ENCODE results near the gene LCOR. TPM values are rescaled to one million over a fixed set of nuclear protein-coding genes. Genes with fewer than 3 reads are reported as not detected.

LCOR gene
- total RNA-seq, 1 experiment from 2014 or later = 42.1 TPM

DNA sequence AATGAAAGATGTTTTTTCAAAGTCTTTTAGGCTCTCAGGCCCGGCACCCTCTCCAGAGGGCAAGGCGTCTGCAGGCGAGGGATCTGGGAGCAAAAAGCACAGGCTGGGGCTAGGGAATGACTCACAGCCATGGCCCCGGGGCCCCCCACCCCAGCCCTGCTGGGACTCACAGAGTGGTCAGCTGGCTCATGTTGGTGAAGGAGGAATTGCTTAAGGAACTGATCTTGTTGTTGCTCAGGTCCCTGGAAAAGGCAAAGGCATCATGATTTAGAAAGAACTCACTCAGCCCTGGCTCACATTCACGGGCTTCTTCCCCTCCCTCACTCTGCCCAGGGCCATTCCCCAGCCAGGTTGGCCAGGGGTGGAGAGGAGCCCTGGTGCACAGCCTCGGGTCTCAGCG is 202.2 kb downstream of the LCOR start:
- no peak overlapping the region for H2AK5ac ChIP-seq (ENCODE audit: insufficient read length, low read length)
- H3K79me2 ChIP-seq (ENCODE audit: insufficient read depth, low read length) = no peaks in the 10 kb centered on the region
- no peaks in the 10 kb centered on the region for H3K23me2 ChIP-seq (ENCODE audit: insufficient read length, low read depth, low read length, poor library complexity, severe bottlenecking)
- H4K5ac ChIP-seq (ENCODE audit: insufficient read length, low read depth, low read length) = no peak overlapping the region
- WGBS (ENCODE audit: extremely low coverage, insufficient read length, low lambda C conversion rate) = no CpG with 5 or more reads among the region's 7 CpGs
- H3K56ac ChIP-seq (ENCODE audit: insufficient read length, low read depth, low read length) = no peak overlapping the region
- no peaks in the 10 kb centered on the region for H3K79me1 ChIP-seq (ENCODE audit: insufficient read depth, low read depth, low read length, poor library complexity, severe bottlenecking)
- no peaks in the 10 kb centered on the region for H3K9me3 ChIP-seq (ENCODE audit: control insufficient read depth, low read depth, low read length)
- H2BK12ac ChIP-seq (ENCODE audit: insufficient read length, low read depth, low read length) = no peak overlapping the region
- no peak overlapping the region for H4K8ac ChIP-seq (replicated peaks; ENCODE audit: insufficient read length, low read depth, low read length)
- TF ChIP-seq, protein P1, sequence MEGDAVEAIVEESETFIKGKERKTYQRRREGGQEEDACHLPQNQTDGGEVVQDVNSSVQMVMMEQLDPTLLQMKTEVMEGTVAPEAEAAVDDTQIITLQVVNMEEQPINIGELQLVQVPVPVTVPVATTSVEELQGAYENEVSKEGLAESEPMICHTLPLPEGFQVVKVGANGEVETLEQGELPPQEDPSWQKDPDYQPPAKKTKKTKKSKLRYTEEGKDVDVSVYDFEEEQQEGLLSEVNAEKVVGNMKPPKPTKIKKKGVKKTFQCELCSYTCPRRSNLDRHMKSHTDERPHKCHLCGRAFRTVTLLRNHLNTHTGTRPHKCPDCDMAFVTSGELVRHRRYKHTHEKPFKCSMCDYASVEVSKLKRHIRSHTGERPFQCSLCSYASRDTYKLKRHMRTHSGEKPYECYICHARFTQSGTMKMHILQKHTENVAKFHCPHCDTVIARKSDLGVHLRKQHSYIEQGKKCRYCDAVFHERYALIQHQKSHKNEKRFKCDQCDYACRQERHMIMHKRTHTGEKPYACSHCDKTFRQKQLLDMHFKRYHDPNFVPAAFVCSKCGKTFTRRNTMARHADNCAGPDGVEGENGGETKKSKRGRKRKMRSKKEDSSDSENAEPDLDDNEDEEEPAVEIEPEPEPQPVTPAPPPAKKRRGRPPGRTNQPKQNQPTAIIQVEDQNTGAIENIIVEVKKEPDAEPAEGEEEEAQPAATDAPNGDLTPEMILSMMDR (conservative IDR thresholded peaks at IDR 0.05) = no peak
- Mint-ChIP-seq H3K9me3 (no peaks in the 10 kb centered on the region), H3K27ac (no peak overlapping the region; a peak in 1 of 7 replicates), H3K4me1 (peaks cover 52 to 54% of the 10 kb centered on the region in 2 experiments), H3K27me3 (ENCODE audit: low read depth) (peaks cover 17% of the 10 kb centered on the region), H3K4me3 (no peak overlapping the region), H3K36me3 (ENCODE audit: insufficient read depth in 1 of 3, low read depth in 3 of 3) (no peaks in the 10 kb centered on the region)
- H3K14ac ChIP-seq (ENCODE audit: insufficient read depth, low read length) = no peak overlapping the region
- no peak overlapping the region for H2AFZ ChIP-seq (ENCODE audit: low read length)
- H3K27ac ChIP-seq (ENCODE audit: insufficient read length, low read depth, low read length) = no peak overlapping the region
- H2BK120ac ChIP-seq (ENCODE audit: low read depth, low read length, poor library complexity, severe bottlenecking) = no peak overlapping the region
- no peak overlapping the region for H2BK5ac ChIP-seq (ENCODE audit: insufficient read length, low read length)
- H2BK15ac ChIP-seq (ENCODE audit: low read depth, low read length) = no peak overlapping the region
- H4K20me1 ChIP-seq (ENCODE audit: control insufficient read depth, insufficient read depth, insufficient read length) = no peaks in the 10 kb centered on the region
- H3T11ph ChIP-seq (ENCODE audit: low read length) = no peak overlapping the region
- H3K4me1 ChIP-seq (ENCODE audit: insufficient read depth, low read length) = peaks cover 3% of the 10 kb centered on the region; the same call in 1 of the 2 replicates
- H3K9ac ChIP-seq (ENCODE audit: extremely low read depth, insufficient read length, low read length) = no peak overlapping the region
- no peak overlapping the region for H3K4ac ChIP-seq (ENCODE audit: low read depth, low read length)
- H3K18ac ChIP-seq (ENCODE audit: insufficient read length, low read depth, low read length) = no peak overlapping the region
- no peak overlapping the region for H3K23ac ChIP-seq (ENCODE audit: insufficient read length, low read depth, low read length)
- H2BK20ac ChIP-seq (ENCODE audit: low read depth, low read length, poor library complexity, severe bottlenecking) = no peak overlapping the region
- DNase-seq = no peak
- H3K27me3 ChIP-seq (ENCODE audit: insufficient read depth, low read length) = no peaks in the 10 kb centered on the region
- no peak overlapping the region for H3K4me2 ChIP-seq (ENCODE audit: insufficient read depth, insufficient read length, low read length)
- no peak overlapping the region for H4K91ac ChIP-seq (ENCODE audit: insufficient read length, low read depth, low read length)

Data from H9 (cell line).